Sigmoid colon (tissue), 7 donors: ENCODE measurements around the gene RGS9. TPM values are rescaled to one million over a fixed set of nuclear protein-coding genes. Genes with fewer than 3 reads are reported as not detected.

Experiments used
- DNase-seq: peaks from one replicate; pipeline ENCODE4 v3.0.0-alpha.2; 2019
- H3K27ac ChIP-seq, 4 donors: fragments of 200-600 bp; sonication (generic); one replicate each; pipeline ENCODE4 v1.5.1; 2016 to 2019; ENCODE audit warnings: mild to moderate bottlenecking in 1 of 4
- H3K27me3 ChIP-seq, 3 donors: fragments of 200-600 bp; sonication (generic); one replicate each; pipeline ENCODE4 v1.5.1; 2019; ENCODE audit warnings: mild to moderate bottlenecking in 1 of 3
- H3K36me3 ChIP-seq, 4 donors: fragments of 200-600 bp; sonication (generic); one replicate each; pipeline ENCODE4 v1.5.1; 2016 to 2019
- H3K4me1 ChIP-seq, 4 donors: fragments of 200-600 bp; sonication (generic); one replicate each; pipeline ENCODE4 v1.5.1; 2017 to 2019
- H3K4me3 ChIP-seq, 4 donors: fragments of 200-600 bp; sonication (generic); one replicate each; pipeline ENCODE4 v1.5.1; 2017 to 2019; ENCODE audit warnings: mild to moderate bottlenecking in 2 of 4, moderate library complexity in 1 of 4
- H3K9me3 ChIP-seq, 4 donors: fragments of 200-600 bp in 3 of 4; sonication (generic) in 3 of 4; one replicate each; pipeline versions ENCODE4 v1.5.1 to v1.6.1; 2013 to 2019
- CTCF ChIP-seq, 4 experiments: fragments of 450-650 bp in 3 of 4; fragments of 200-600 bp in 1 of 4; IDR thresholded peaks; one replicate each; pipeline ENCODE4 v1.5.1; 2016 to 2019; ENCODE audit warnings: antibody characterized with exemption in 4 of 4, mild to moderate bottlenecking in 3 of 4, moderate library complexity in 2 of 4
- EP300 ChIP-seq, 4 donors: sonication (generic); formaldehyde crosslinking; IDR thresholded peaks; one replicate each; pipeline ENCODE4 v1.6.1; 2017; ENCODE audit warnings: antibody characterized with exemption in 4 of 4
- POLR2A ChIP-seq, 2 donors: fragments of 450-650 bp; IDR thresholded peaks; one replicate each; pipeline ENCODE4 v1.6.1; 2016; ENCODE audit warnings: antibody characterized with exemption in 2 of 2, mild to moderate bottlenecking in 2 of 2, moderate library complexity in 2 of 2
- POLR2AphosphoS5 ChIP-seq, 4 donors: sonication (generic); formaldehyde crosslinking; IDR thresholded peaks; one replicate each; pipeline ENCODE4 v1.6.1; 2017; ENCODE audit warnings: antibody characterized with exemption in 4 of 4
- WGBS, 2 donors: extraction: QIAGEN DNeasy Blood & Tissue Kit; methylation state at CpG; one replicate each; pipeline ENCODE4 v1.1.7; 2013; 5-methylcytosine and 5-hydroxymethylcytosine counted together
- intact Hi-C: fragments of 100-400 bp; cut with DNase I; formaldehyde crosslinking; loops from one replicate; pipeline ENCODE4 v1.15.1; 2023
- polyA plus RNA-seq, 3 donors: library from polyadenylated mRNA; stranded (reverse); fragments of 200-250 nt; gene quantifications; one replicate each; pipeline ENCODE4 v1.2.3, GENCODE V29; 2013
- total RNA-seq, 4 donors: library from RNA; depleted of rRNA; stranded (reverse); fragments of >200 nt; gene quantifications; one replicate each; pipeline ENCODE4 v1.1.0, GENCODE V29; 2016
- donor health status: healthy with polysubstance abuse.
- donor health status: Bipolar disorder and iron deficiency.
- donor health status: healthy.

Gene RGS9
- total and polyA plus RNA-seq, 7 donors: 5.0 to 30.5 (median 16.9) TPM

GRCh38 chr17:65228734-65229620 is 91.8 kb downstream of the RGS9 start:
- peaks cover 0 to 10% (median 7%) of the 10 kb centered on the region in 4 donors for H3K4me1 ChIP-seq
- WGBS, 2 donors: 36 to 66% methylated on average over 12 of the region's 12 CpGs
- TF ChIP-seq POLR2AphosphoS5 (IDR thresholded peaks at IDR 0.05): no peak
- TF ChIP-seq CTCF (IDR thresholded peaks at IDR 0.05): no peak
- no peak for TF ChIP-seq EP300 (IDR thresholded peaks at IDR 0.05)
- no peak for TF ChIP-seq POLR2A (IDR thresholded peaks at IDR 0.05)

DNA sequence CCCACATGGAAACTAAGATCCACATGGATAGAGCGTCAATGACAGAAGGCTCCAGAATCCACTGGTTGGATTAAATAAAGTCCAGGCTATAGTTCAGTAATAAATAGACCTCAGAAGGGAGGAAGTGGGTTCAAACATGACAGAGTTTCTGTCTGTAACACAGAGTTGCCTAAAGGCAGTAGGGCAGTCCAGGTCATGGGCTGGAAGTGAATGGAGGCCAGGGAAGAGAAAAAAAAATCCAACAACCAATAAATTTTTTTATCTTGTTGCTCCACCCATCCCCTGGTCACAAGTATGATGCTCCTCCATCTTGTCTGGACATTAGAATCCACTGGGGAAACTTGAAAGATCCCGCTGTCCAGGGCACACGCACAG is 92.4 kb downstream of the RGS9 start:
- peaks cover 0 to 10% (median 7%) of the 10 kb centered on the region in 4 donors for H3K4me1 ChIP-seq
- H3K4me3 ChIP-seq: no peak overlapping the region
- intact Hi-C loops: no loop called here
- TF ChIP-seq CTCF (IDR thresholded peaks at IDR 0.05) (no peak), EP300 (IDR thresholded peaks at IDR 0.05) (no peak), POLR2AphosphoS5 (IDR thresholded peaks at IDR 0.05) (no peak), POLR2A (IDR thresholded peaks at IDR 0.05) (no peak)
- WGBS, 2 donors: 92 to 94% methylated on average over 3 of the region's 3 CpGs
- no peaks in the 10 kb centered on the region for H3K9me3 ChIP-seq
- H3K27ac ChIP-seq: no peak overlapping the region
- DNase-seq: no peak
- H3K36me3 ChIP-seq: no peaks in the 10 kb centered on the region
- H3K27me3 ChIP-seq: peaks cover 0 to 30% (median 8%) of the 10 kb centered on the region in 3 donors

More at GRCh38 chr17:65228734-65229620, 91.8 kb downstream of the RGS9 start:
- no peak overlapping the region for H3K4me3 ChIP-seq
- no peaks in the 10 kb centered on the region for H3K36me3 ChIP-seq
- intact Hi-C loops: no loop called here
- no peak for DNase-seq
- H3K27me3 ChIP-seq: peaks cover 0 to 30% (median 8%) of the 10 kb centered on the region in 3 donors
- H3K9me3 ChIP-seq: no peaks in the 10 kb centered on the region
- H3K27ac ChIP-seq: no peak overlapping the region

- DNase-seq: no peak
- Histone ChIP-seq H3K27ac (no peak overlapping the region), H3K27me3 (peaks cover 0 to 30% (median 8%) of the 10 kb centered on the region in 3 donors), H3K4me1 (peaks cover 0 to 10% (median 7%) of the 10 kb centered on the region in 4 donors), H3K4me3 (no peak overlapping the region), H3K36me3 (no peaks in the 10 kb centered on the region), H3K9me3 (no peaks in the 10 kb centered on the region)
- 92 to 96% methylated on average over 4 of the region's 4 CpGs for WGBS, 2 donors
- TF ChIP-seq POLR2AphosphoS5 (IDR thresholded peaks at IDR 0.05): no peak
- TF ChIP-seq POLR2A (IDR thresholded peaks at IDR 0.05): no peak
- TF ChIP-seq CTCF (IDR thresholded peaks at IDR 0.05): no peak
- TF ChIP-seq EP300 (IDR thresholded peaks at IDR 0.05): no peak
- intact Hi-C loops: loop anchor here (5.0 kb wide), 1 partner anchor 937 kb away; no protein-coding TSS in a partner anchor
These were observed 92.9 kb downstream of the RGS9 start for GRCh38 chr17:65230040-65230439.

DNA sequence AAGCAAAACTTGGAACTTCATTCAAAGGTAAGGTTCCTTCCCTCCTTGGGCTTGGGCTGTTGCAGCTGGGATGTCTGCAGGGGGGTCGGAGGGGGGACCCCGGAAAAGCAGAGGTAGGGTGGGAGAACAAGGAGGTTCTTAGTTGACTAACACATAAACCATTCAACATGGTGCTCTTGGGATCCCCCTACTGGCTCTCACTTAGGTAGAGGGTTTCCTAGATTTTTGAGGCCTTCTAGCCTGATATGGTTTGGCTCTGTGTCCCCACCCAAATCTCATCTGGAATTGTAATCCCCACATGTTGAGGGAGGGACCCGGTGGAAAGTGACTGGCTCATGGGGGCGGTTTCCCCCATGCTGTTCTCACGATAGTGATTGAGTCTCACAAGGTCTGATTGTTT is 93.9 kb downstream of the RGS9 start:
- TF ChIP-seq POLR2A (IDR thresholded peaks at IDR 0.05): no peak
- no peak for TF ChIP-seq CTCF (IDR thresholded peaks at IDR 0.05)
- no peak for TF ChIP-seq EP300 (IDR thresholded peaks at IDR 0.05)
- no peak for TF ChIP-seq POLR2AphosphoS5 (IDR thresholded peaks at IDR 0.05)
- DNase-seq: no peak
- no peak overlapping the region for H3K4me3 ChIP-seq
- peaks cover 0 to 4% (median 0%) of the 10 kb centered on the region in 4 donors for H3K9me3 ChIP-seq
- no peak overlapping the region for H3K27ac ChIP-seq
- no peaks in the 10 kb centered on the region for H3K36me3 ChIP-seq
- peaks cover 0 to 29% (median 8%) of the 10 kb centered on the region in 3 donors for H3K27me3 ChIP-seq
- H3K4me1 ChIP-seq: peaks cover 0 to 10% (median 7%) of the 10 kb centered on the region in 4 donors
- WGBS, 2 donors: 59 to 69% methylated on average over 5 of the region's 5 CpGs
- intact Hi-C loops: loop anchor here (5.0 kb wide), 1 partner anchor 936 kb away; no protein-coding TSS in a partner anchor
